Fibroblast of mammary gland (primary cell): ENCODE results near the gene CDH22.

Source experiments
- DNase-seq: peaks from one replicate; pipeline ENCODE4 v3.0.0-alpha.2; 2010; ENCODE audit warnings: low read depth
- H3K4me3 ChIP-seq: 2 replicates; pipeline ENCODE4 v1.5.1; 2011; ENCODE audit warnings: low read depth, mild to moderate bottlenecking, low read length, moderate library complexity; ENCODE audit not compliant: control insufficient read depth
- CTCF ChIP-seq: conservative IDR thresholded peaks from 2 replicates; pipeline ENCODE4 v1.5.1; 2011; ENCODE audit warnings: low read depth, low read length, inconsistent platforms; ENCODE audit not compliant: control insufficient read depth, insufficient read depth

Gene CDH22

GRCh38 chr20:46204594-46205186, 103.6 kb downstream of the CDH22 start:
- H3K4me3 ChIP-seq, result no peak overlapping the region
- TF ChIP-seq CTCF, result no peak
- no peak for DNase-seq

- no peak for DNase-seq
Measured at GRCh38 chr20:46203510-46203837, 104.8 kb downstream of the CDH22 start.

GRCh38 chr20:46202766-46203509, 105.4 kb downstream of the CDH22 start:
- H3K4me3 ChIP-seq, result no peak overlapping the region
- peak; percentile 11 for DNase-seq
- no peak for TF ChIP-seq CTCF

More at GRCh38 chr20:46203510-46203837, 104.8 kb downstream of the CDH22 start:
- no peak for TF ChIP-seq CTCF
- no peak overlapping the region for H3K4me3 ChIP-seq

- no peak for TF ChIP-seq CTCF
- H3K4me3 ChIP-seq, result no peak overlapping the region
- DNase-seq, result no peak
Measured at GRCh38 chr20:46200582-46201570, 107.4 kb downstream of the CDH22 start.

GRCh38 chr20:46199198-46199597, 109.1 kb downstream of the CDH22 start:
- DNase-seq, result no peak
- TF ChIP-seq CTCF, result no peak
- H3K4me3 ChIP-seq, result no peak overlapping the region

GRCh38 chr20:46196990-46197389, 111.3 kb downstream of the CDH22 start:
- no peak for TF ChIP-seq CTCF
- H3K4me3 ChIP-seq, result no peak overlapping the region
- no peak for DNase-seq
